ENCODE data around the gene CHSY3.

The CHSY3 gene

DNA sequence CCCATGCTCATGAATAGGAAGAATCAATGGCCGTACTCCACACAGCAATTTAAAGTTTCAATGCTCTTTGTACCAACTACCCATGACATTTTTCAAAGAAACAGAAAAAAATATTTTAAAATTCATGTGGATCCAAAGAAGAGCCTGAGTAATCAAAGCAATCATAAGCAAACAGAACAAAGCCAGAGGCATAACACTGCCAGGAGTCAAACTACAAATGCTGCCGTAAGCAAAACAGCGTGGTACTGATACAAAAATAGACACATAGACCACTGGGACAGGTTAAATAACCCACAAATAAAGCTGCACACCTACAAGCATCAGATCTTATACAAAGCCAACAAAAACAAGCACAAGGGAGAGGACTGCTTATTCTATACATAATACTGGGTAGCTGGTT lies 107.7 kb downstream of the CHSY3 start:
- no peak overlapping the region for H2AK5ac ChIP-seq (ENCODE audit: low read length, severe bottlenecking)
- no peak overlapping the region for H2BK12ac ChIP-seq (ENCODE audit: low read length in 2 of 2)
- H3K4me2 ChIP-seq (ENCODE audit: low read length, poor library complexity, severe bottlenecking), result no peak overlapping the region
- no peak overlapping the region for H3K14ac ChIP-seq (ENCODE audit: low read length in 2 of 2)
- H3K4me1 ChIP-seq (ENCODE audit: control insufficient read depth, insufficient read depth, low read depth, low read length), result no peaks in the 10 kb centered on the region
- no peak overlapping the region for H2BK120ac ChIP-seq (ENCODE audit: low read depth, low read length)
- WGBS, result 100% methylated on average over 3 of the region's 3 CpGs
- no peak for DNase-seq
- H4K8ac ChIP-seq (ENCODE audit: low read length), result no peak overlapping the region
- no peak overlapping the region for H3K27ac ChIP-seq (ENCODE audit: low read length, poor library complexity, severe bottlenecking)
- no peak overlapping the region for H4K91ac ChIP-seq (ENCODE audit: low read length)
- H3K23ac ChIP-seq (ENCODE audit: low read length in 2 of 2), result no peak overlapping the region
- H3K9me3 ChIP-seq (ENCODE audit: control insufficient read depth, low read length), result peaks cover 12% of the 10 kb centered on the region
- H3K18ac ChIP-seq (ENCODE audit: low read depth in 1 of 2, low read length in 2 of 2), result no peak overlapping the region
- H3K9ac ChIP-seq (ENCODE audit: low read length), result no peak overlapping the region
- no peaks in the 10 kb centered on the region for H3K79me1 ChIP-seq (replicated peaks; ENCODE audit: low read length, poor library complexity, severe bottlenecking)
- no peaks in the 10 kb centered on the region for H3K27me3 ChIP-seq (ENCODE audit: control insufficient read depth in 1 of 2, insufficient read depth in 1 of 2, low read length in 2 of 2)
- H3K36me3 ChIP-seq (ENCODE audit: control insufficient read depth in 1 of 2, insufficient read depth in 2 of 2, low read depth in 1 of 2, low read length in 2 of 2), result no peaks in the 10 kb centered on the region
- no peak overlapping the region for H3K4me3 ChIP-seq (ENCODE audit: insufficient read depth in 1 of 2, low read depth in 1 of 2, low read length in 2 of 2)
- H2BK15ac ChIP-seq (ENCODE audit: low read depth, poor library complexity, severe bottlenecking), result no peak overlapping the region
- no peak overlapping the region for H3K4ac ChIP-seq (ENCODE audit: low read depth in 1 of 2, low read length in 2 of 2)
- H2BK5ac ChIP-seq (ENCODE audit: low read depth, low read length, poor library complexity, severe bottlenecking), result no peak overlapping the region
- no peak overlapping the region for H2AFZ ChIP-seq (ENCODE audit: low read depth, low read length)

DNA sequence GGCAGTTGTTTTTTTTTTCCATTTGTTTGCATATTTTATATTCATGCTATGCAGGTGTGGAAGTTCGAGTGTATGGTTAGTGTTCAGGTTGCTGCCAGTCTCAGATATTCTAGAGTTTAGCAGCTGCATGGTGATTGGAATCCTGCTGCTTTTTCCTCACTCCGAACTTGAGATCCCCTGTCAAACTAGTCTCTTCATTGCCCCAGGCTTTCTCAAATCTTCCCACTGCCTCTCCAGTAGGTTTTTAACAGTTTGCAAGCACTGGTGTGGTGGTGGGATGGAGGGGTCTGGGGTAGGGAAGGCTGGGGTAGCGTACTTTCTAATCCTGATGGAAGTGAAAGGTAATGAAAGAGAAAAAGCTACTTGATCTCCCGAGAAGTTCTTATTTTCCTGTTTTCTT lies 112.9 kb downstream of the CHSY3 start:
- H3K4ac ChIP-seq (ENCODE audit: low read depth in 1 of 2, low read length in 2 of 2), result no peak overlapping the region
- H2BK5ac ChIP-seq (ENCODE audit: low read depth, low read length, poor library complexity, severe bottlenecking), result no peak overlapping the region
- no peak overlapping the region for H3K27ac ChIP-seq (ENCODE audit: low read length, poor library complexity, severe bottlenecking)
- no peak overlapping the region for H3K23ac ChIP-seq (ENCODE audit: low read length in 2 of 2)
- no peak overlapping the region for H3K4me3 ChIP-seq (ENCODE audit: insufficient read depth in 1 of 2, low read depth in 1 of 2, low read length in 2 of 2)
- H3K14ac ChIP-seq (ENCODE audit: low read length in 2 of 2), result no peak overlapping the region
- H3K79me1 ChIP-seq (replicated peaks; ENCODE audit: low read length, poor library complexity, severe bottlenecking), result no peaks in the 10 kb centered on the region
- peaks cover 3% of the 10 kb centered on the region for H3K9me3 ChIP-seq (ENCODE audit: control insufficient read depth, low read length)
- no peak overlapping the region for H3K4me2 ChIP-seq (ENCODE audit: low read length, poor library complexity, severe bottlenecking)
- H3K9ac ChIP-seq (ENCODE audit: low read length), result no peak overlapping the region
- peak overlapping the region; percentile 49 for H4K8ac ChIP-seq (ENCODE audit: low read length)
- H3K27me3 ChIP-seq (ENCODE audit: control insufficient read depth in 1 of 2, insufficient read depth in 1 of 2, low read length in 2 of 2), result no peaks in the 10 kb centered on the region
- 100% methylated on average over 1 of the region's 4 CpGs for WGBS
- no peak overlapping the region for H3K18ac ChIP-seq (ENCODE audit: low read depth in 1 of 2, low read length in 2 of 2)
- H2AFZ ChIP-seq (ENCODE audit: low read depth, low read length), result no peak overlapping the region
- no peak overlapping the region for H2AK5ac ChIP-seq (ENCODE audit: low read length, severe bottlenecking)
- H2BK15ac ChIP-seq (ENCODE audit: low read depth, poor library complexity, severe bottlenecking), result no peak overlapping the region
- H2BK12ac ChIP-seq (ENCODE audit: low read length in 2 of 2), result no peak overlapping the region
- no peak overlapping the region for H4K91ac ChIP-seq (ENCODE audit: low read length)
- no peak overlapping the region for H2BK120ac ChIP-seq (ENCODE audit: low read depth, low read length)
- DNase-seq, result no peak
- no peaks in the 10 kb centered on the region for H3K4me1 ChIP-seq (ENCODE audit: control insufficient read depth, insufficient read depth, low read depth, low read length)
- H3K36me3 ChIP-seq (ENCODE audit: control insufficient read depth in 1 of 2, insufficient read depth in 2 of 2, low read depth in 1 of 2, low read length in 2 of 2), result no peaks in the 10 kb centered on the region

DNA sequence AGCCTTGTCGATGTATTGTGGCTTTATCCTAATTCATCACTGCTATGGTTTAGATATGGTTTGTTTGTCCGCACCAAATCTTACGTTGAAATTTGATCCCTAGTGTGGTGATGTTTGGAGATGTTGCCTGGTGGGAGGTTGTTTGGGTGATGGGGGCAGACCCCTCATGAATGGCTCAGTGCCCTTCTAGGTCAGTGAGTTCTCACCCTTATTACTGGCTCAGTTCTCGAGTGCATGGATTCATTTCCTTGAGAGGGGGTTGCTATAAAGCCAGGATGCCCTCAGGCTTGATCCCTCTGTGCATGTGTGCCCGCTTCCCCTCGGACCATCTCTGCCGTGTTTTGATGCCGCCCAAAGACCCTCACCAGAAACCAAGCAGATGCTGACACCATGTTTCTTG lies 114.4 kb downstream of the CHSY3 start:
- H3K4me3 ChIP-seq (ENCODE audit: insufficient read depth in 1 of 2, low read depth in 1 of 2, low read length in 2 of 2), result no peak overlapping the region
- H3K4me2 ChIP-seq (ENCODE audit: low read length, poor library complexity, severe bottlenecking), result no peak overlapping the region
- no peak overlapping the region for H2BK120ac ChIP-seq (ENCODE audit: low read depth, low read length)
- no peak overlapping the region for H4K8ac ChIP-seq (ENCODE audit: low read length)
- no peak for DNase-seq
- H3K18ac ChIP-seq (ENCODE audit: low read depth in 1 of 2, low read length in 2 of 2), result no peak overlapping the region
- no peaks in the 10 kb centered on the region for H3K27me3 ChIP-seq (ENCODE audit: control insufficient read depth in 1 of 2, insufficient read depth in 1 of 2, low read length in 2 of 2)
- no peak overlapping the region for H3K27ac ChIP-seq (ENCODE audit: low read length, poor library complexity, severe bottlenecking)
- WGBS, result 93% methylated on average over 8 of the region's 8 CpGs
- H3K4ac ChIP-seq (ENCODE audit: low read depth in 1 of 2, low read length in 2 of 2), result no peak overlapping the region
- H2AFZ ChIP-seq (ENCODE audit: low read depth, low read length), result no peak overlapping the region
- H3K4me1 ChIP-seq (ENCODE audit: control insufficient read depth, insufficient read depth, low read depth, low read length), result no peaks in the 10 kb centered on the region
- no peaks in the 10 kb centered on the region for H3K9me3 ChIP-seq (ENCODE audit: control insufficient read depth, low read length)
- H2AK5ac ChIP-seq (ENCODE audit: low read length, severe bottlenecking), result no peak overlapping the region
- H3K23ac ChIP-seq (ENCODE audit: low read length in 2 of 2), result no peak overlapping the region
- no peak overlapping the region for H4K91ac ChIP-seq (ENCODE audit: low read length)
- H2BK12ac ChIP-seq (ENCODE audit: low read length in 2 of 2), result no peak overlapping the region
- no peaks in the 10 kb centered on the region for H3K36me3 ChIP-seq (ENCODE audit: control insufficient read depth in 1 of 2, insufficient read depth in 2 of 2, low read depth in 1 of 2, low read length in 2 of 2)
- H2BK15ac ChIP-seq (ENCODE audit: low read depth, poor library complexity, severe bottlenecking), result no peak overlapping the region
- H2BK5ac ChIP-seq (ENCODE audit: low read depth, low read length, poor library complexity, severe bottlenecking), result no peak overlapping the region
- H3K9ac ChIP-seq (ENCODE audit: low read length), result no peak overlapping the region
- no peak overlapping the region for H3K14ac ChIP-seq (ENCODE audit: low read length in 2 of 2)
- no peaks in the 10 kb centered on the region for H3K79me1 ChIP-seq (replicated peaks; ENCODE audit: low read length, poor library complexity, severe bottlenecking)

DNA sequence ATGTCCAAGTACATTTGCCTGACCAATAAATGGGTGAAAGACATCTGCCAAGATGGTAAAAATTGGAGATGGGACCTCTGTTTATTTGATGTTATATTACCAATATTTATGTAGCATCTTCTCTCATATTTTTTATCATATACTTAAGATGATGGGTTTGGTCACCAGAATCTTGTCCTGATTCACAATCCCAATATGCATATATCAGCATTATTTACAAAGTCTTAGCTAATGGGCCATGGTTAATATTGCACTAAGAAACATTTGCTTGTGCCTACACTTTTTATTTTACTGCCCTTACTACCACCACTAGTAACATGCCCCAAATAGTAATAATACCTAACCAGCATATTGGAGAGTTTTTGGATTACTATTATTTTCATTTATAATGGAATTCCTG lies 116.7 kb downstream of the CHSY3 start:
- no peaks in the 10 kb centered on the region for H3K36me3 ChIP-seq (ENCODE audit: control insufficient read depth in 1 of 2, insufficient read depth in 2 of 2, low read depth in 1 of 2, low read length in 2 of 2)
- no peak overlapping the region for H2BK120ac ChIP-seq (ENCODE audit: low read depth, low read length)
- no peak overlapping the region for H2AK5ac ChIP-seq (ENCODE audit: low read length, severe bottlenecking)
- no peak overlapping the region for H3K4ac ChIP-seq (ENCODE audit: low read depth in 1 of 2, low read length in 2 of 2)
- no peak overlapping the region for H2BK5ac ChIP-seq (ENCODE audit: low read depth, low read length, poor library complexity, severe bottlenecking)
- no peak overlapping the region for H2BK15ac ChIP-seq (ENCODE audit: low read depth, poor library complexity, severe bottlenecking)
- no peak overlapping the region for H3K23ac ChIP-seq (ENCODE audit: low read length in 2 of 2)
- no peak for DNase-seq
- no peak overlapping the region for H3K14ac ChIP-seq (ENCODE audit: low read length in 2 of 2)
- no peaks in the 10 kb centered on the region for H3K27me3 ChIP-seq (ENCODE audit: control insufficient read depth in 1 of 2, insufficient read depth in 1 of 2, low read length in 2 of 2)
- H3K9me3 ChIP-seq (ENCODE audit: control insufficient read depth, low read length), result no peaks in the 10 kb centered on the region
- H3K4me1 ChIP-seq (ENCODE audit: control insufficient read depth, insufficient read depth, low read depth, low read length), result no peaks in the 10 kb centered on the region
- H2AFZ ChIP-seq (ENCODE audit: low read depth, low read length), result no peak overlapping the region
- no peak overlapping the region for H3K18ac ChIP-seq (ENCODE audit: low read depth in 1 of 2, low read length in 2 of 2)
- no peak overlapping the region for H3K4me2 ChIP-seq (ENCODE audit: low read length, poor library complexity, severe bottlenecking)
- H3K27ac ChIP-seq (ENCODE audit: low read length, poor library complexity, severe bottlenecking), result no peak overlapping the region
- H4K91ac ChIP-seq (ENCODE audit: low read length), result no peak overlapping the region
- no peak overlapping the region for H4K8ac ChIP-seq (ENCODE audit: low read length)
- no peak overlapping the region for H3K9ac ChIP-seq (ENCODE audit: low read length)
- no peak overlapping the region for H3K4me3 ChIP-seq (ENCODE audit: insufficient read depth in 1 of 2, low read depth in 1 of 2, low read length in 2 of 2)
- no peak overlapping the region for H2BK12ac ChIP-seq (ENCODE audit: low read length in 2 of 2)
- H3K79me1 ChIP-seq (replicated peaks; ENCODE audit: low read length, poor library complexity, severe bottlenecking), result no peaks in the 10 kb centered on the region
